Measurements from ENCODE around the gene PACRG.

The PACRG gene

DNA sequence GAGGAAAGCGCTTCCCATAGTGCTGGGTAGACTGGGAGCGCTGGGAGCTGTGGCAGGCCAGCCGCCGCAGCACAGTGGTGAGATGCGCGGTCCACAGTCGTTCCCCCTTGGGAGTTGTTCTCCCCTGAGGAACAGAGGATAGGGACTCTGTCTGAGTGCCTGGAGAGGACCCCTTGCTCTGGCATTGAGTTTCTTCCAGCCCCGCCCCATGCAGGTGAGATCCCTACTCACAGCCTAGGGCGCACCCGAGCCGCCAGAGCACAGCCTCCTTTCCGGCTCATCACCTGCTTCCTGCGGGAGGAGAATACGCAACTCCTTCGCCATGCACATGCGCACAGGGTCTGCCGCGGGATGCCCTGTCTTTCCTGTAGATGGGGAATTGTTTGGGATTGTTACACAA, 140.6 kb downstream of the PACRG start:
- DNase-seq, result no peak

- DNase-seq, result no peak
Observed at GRCh38 chr6:162871966-162872365, 144.2 kb downstream of the PACRG start.

- DNase-seq, result no peak
Observed at GRCh38 chr6:162873537-162873936, 145.8 kb downstream of the PACRG start.

DNA sequence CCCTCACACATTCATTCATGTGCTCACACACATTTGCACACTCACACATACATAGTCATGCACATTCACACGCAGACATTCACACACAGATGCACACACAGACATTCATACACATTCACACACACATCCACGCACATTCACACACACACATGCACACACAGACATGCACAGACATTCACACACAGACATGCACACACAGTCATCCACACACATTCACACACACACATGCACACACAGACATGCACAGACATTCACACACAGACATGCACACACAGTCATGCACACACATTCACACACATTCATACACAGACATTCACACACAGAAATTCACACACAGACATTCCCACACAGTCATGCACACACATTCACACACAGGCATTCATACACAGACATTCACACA, 147.3 kb downstream of the PACRG start:
- no peak for DNase-seq

DNA sequence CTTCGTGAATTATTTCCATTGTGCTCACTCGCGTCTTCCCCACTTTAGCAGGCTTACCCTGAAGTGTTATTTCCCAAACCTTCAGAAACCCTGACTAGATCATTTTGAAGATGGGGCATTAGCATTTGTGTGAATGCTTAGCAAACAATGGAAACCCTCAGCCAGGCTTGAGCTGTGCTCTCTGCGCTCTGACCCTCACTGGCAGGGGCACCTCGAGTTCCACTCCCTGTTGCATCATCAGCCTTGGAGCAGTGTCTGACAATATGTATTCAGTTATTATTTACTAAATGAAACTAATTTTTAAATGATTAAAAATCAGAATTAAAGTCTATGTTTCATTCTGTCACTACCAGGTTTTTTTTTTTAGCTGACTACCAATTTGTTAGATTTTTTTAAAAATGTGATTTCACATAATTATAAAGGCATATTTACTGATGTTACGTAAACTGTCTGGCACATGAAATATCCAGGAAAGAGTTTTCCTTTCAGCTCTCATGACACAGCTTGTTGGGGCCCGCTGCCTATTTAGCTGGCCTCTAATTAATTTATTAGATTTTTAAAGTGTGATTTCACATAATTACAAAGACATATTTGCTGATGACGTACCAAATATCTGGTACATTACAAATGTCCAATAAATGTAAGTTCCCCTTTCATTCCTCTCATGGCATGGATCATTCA, 155.2 kb downstream of the PACRG start:
- no peak for DNase-seq

DNA sequence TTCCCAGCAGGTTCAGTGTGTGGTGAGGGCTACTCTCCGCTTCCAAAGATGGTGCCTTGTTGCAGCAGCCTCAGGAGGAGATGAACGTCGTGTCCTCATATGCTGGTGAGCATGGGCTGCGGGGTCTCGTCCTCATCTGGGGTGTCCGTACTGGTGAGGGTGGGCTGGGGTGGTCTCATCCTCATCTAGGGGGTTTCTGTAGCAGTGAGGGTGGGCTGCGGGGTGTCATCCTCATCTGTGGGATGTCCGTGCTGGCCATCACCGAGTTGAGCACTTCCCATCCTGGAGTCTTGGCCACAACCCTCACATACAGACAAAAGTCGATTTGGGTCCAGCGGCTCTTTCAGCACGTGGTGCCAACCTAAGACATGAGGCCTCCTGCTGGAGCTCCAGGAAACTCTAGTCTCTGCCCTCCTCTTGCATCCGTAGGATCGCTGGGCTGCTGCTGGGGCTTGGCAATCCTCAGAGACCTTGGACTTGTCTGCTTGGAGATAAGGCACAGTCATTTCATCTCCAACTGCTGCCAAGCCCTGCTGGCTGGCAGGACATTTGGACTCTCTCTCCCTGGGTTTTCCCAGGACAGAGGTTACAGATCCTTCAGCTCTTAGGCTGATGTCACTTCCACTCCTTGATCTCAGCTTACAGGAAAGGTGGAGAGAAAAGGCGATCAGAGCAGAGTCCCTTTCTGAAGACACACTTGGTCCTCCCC, 160.4 kb downstream of the PACRG start:
- no peak for DNase-seq

- DNase-seq, result no peak
Observed at GRCh38 chr6:162889303-162889702, 161.5 kb downstream of the PACRG start.

GRCh38 chr6:162898011-162898410, 170.2 kb downstream of the PACRG start:
- no peak for DNase-seq

GRCh38 chr6:162899148-162899547, 171.4 kb downstream of the PACRG start:
- DNase-seq, result no peak

DNA sequence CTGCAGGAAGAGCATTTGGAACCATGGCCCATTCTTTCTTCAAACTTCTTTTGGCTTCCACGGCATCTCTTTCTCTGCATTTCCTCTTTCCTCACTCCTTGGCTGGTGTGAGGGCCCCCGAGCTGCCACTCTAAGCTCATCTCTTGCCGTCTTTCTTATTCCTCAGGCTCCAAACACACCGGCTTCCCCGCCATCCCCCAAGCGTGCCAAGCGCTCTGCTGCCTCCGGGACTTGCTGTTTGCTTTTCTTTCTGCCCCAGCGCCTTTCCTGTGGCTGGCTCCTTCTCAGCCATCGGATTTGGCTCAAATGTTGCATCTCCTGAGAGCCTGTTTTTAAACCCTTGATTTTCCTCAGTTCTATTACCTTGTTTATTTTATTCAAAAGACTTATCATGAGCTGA, 172.7 kb downstream of the PACRG start:
- DNase-seq, result no peak

- no peak for DNase-seq
Observed at GRCh38 chr6:162904069-162904663, 176.4 kb downstream of the PACRG start.

- no peak for DNase-seq
Observed at GRCh38 chr6:162906479-162906878, 178.7 kb downstream of the PACRG start.

DNA sequence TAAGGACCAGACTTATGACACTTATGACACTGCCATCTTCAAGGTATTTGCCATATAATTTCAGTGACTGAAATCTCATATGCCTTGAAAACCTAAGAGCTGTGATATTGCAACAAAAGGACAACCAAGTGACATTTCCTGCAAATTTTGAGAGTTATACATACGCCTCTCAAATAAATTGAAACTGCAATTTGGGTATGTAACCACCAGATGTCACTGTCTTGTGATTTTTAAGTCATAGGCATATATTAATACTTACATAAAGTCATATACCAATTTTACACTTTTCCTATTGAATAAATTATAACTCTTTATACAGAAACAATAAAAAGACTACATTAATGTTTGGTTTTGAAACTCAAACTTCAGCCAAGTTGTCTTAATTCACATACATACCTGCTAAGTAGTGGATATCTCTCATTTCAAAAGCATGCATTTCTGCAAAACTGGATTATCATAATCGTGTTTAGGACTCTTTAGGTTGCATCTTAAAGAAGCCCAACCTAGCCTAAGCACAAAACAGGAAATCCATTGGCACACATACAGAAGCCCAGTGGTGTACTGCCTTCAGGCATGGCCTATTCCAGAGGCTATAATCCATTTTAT, 180.2 kb downstream of the PACRG start:
- no peak for DNase-seq

- no peak for DNase-seq
Observed at GRCh38 chr6:162913206-162913605, 185.4 kb downstream of the PACRG start.

GRCh38 chr6:162917506-162917905, 189.7 kb downstream of the PACRG start:
- no peak for DNase-seq

GRCh38 chr6:162921062-162921461, 193.3 kb downstream of the PACRG start:
- DNase-seq, result no peak

DNA sequence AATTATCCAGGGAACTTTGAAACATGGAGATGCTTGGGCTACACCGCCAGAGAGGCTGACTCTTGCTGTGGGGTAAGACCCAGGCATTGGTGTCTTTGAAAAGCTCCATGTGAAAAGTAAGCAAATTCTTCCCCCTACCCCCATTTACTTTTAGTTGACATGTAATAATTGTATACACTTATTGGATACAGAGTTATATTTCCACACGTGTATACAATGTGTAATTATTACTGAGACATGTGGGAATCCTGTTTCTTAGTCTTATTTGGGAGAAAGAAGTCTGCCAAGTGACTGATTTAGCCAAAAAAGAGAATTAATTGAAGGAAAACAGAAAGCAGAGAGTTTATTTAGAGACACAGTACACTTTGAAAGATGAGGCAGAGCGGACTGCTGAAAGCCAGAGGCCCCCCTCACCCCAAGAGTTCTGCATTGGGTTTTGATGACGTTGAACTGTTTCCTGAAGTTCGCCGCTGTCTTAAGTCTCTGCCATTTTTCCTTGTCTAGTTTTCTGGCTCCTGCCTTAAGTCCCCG, 193.8 kb downstream of the PACRG start:
- DNase-seq, result no peak

GRCh38 chr6:162922563-162923166, 194.9 kb downstream of the PACRG start:
- DNase-seq, result no peak

DNA sequence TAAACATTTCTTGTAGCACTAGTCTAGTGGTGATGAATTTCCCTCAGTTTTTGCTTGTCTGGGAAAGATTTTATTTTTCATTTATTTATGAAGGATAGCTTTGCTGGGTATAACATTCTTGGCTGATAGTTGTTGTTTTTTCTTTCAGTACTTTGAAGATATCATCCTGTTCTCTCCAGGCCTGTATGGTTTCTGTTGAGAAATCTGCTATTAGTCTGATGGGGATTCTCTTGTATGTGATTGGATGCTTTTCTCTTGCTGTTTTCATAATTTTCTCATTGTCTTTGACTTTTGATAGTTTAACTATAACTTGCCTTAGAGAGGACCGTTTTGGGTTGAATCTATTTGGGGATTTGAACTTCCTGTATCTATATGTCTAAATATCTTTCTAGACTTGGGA, 207.1 kb downstream of the PACRG start:
- no peak for DNase-seq

GRCh38 chr6:162940426-162940825, 212.7 kb downstream of the PACRG start:
- peak in 3 of 14 donors; percentile 10 to 15 (median 11) for DNase-seq

GRCh38 chr6:162941128-162941527, 213.4 kb downstream of the PACRG start:
- DNase-seq, result no peak

- DNase-seq, result no peak
Observed at GRCh38 chr6:162942866-162943265, 215.1 kb downstream of the PACRG start.

- DNase-seq, result no peak
Observed at GRCh38 chr6:162943369-162943768, 215.6 kb downstream of the PACRG start.
